Measurements from ENCODE around the gene PRXL2C. TPM values are rescaled to one million over a fixed set of nuclear protein-coding genes. Genes with fewer than 3 reads are reported as not detected.

PRXL2C gene
- total and polyA plus RNA-seq, 9 of the 15 experiments (the other 6 are each of a cell fraction or from before 2014, with no cell fraction given): 3.6 to 15.3 (median 10.6) TPM

GRCh38 chr9:96618209-96619123 lies 36.7 kb downstream of the PRXL2C start:
- H2AFZ ChIP-seq (ENCODE audit: low read depth, low read length): peak overlapping the region; percentile 40; the same call in 1 of the 2 replicates
- H3K36me3 ChIP-seq (ENCODE audit: control insufficient read depth, insufficient read depth, low read length): no peaks in the 10 kb centered on the region
- ChIA-PET POLR2A (interaction anchor here (0.6 to 2.9 kb wide), 7 partner anchors 11 to 887 kb away, joined by 3 to 15 read pairs (median 3); partner anchors contain the start of gene PRXL2C), CTCF (ENCODE audit: low intra/inter-chr PET ratio) (no interaction called here)
- peak overlapping the region; percentile 28 to 92; a peak in 3 of 4 replicates for H3K9ac ChIP-seq (ENCODE audit: insufficient read depth in 1 of 2, low read depth in 2 of 2, low read length in 2 of 2)
- peaks cover 0 to 18% of the 10 kb centered on the region in 2 experiments; a peak in 3 of 5 replicates for H3K4me1 ChIP-seq (replicated peaks in 1 of 2; ENCODE audit: control insufficient read depth in 2 of 2, insufficient read depth in 2 of 2, low read length in 2 of 2)
- WGBS (ENCODE audit: insufficient coverage, low coverage, missing lambda C conversion rate): 40% methylated on average over 42 of the region's 69 CpGs
- H3K9me1 ChIP-seq (ENCODE audit: control insufficient read depth, insufficient read depth, low read length): no peaks in the 10 kb centered on the region
- peak overlapping the region; percentile 51 for H3K4me3 ChIP-seq
- peak overlapping the region; percentile 54; the same call in 1 of the 2 replicates for H3K4me2 ChIP-seq (ENCODE audit: insufficient read depth, low read length)
- ATAC-seq (no peak), FAIRE-seq (peak; percentile 32), DNase-seq (ENCODE audit: extremely low read depth in 1 of 4, low spot score in 3 of 4) (peak in 2 of 4 experiments; percentile 36 to 52)
- in situ Hi-C loops (cut with MboI): no loop called here
- no TSS peak for BruUV-seq (replicated peaks)
- no peaks in the 10 kb centered on the region for H3K9me3 ChIP-seq (replicated peaks; ENCODE audit: control insufficient read depth, insufficient read depth, low read depth, low read length)
- no peaks in the 10 kb centered on the region; the same call in 2 of the 3 replicates for H3K79me2 ChIP-seq (ENCODE audit: control insufficient read depth, insufficient read depth, low read length)
- peaks cover 5% of the 10 kb centered on the region; the same call in 1 of the 2 replicates for H4K20me1 ChIP-seq (replicated peaks; ENCODE audit: control insufficient read depth, insufficient read depth, low read length)
- intact Hi-C loops (cut with micrococcal nuclease): no loop called here
- H3K27ac ChIP-seq (ENCODE audit: extremely low read depth, low read depth, low read length): no peak overlapping the region
- peaks cover 0 to 3% of the 10 kb centered on the region in 2 experiments; a peak in 1 of 5 replicates for H3K27me3 ChIP-seq (ENCODE audit: control insufficient read depth in 2 of 2, insufficient read depth in 2 of 2, low read length in 2 of 2)
- 0 out of 4 replicates have a peak, but pooled peaks of 1 of the 2 experiments have one; percentile 12 for TF ChIP-seq KDM1A (IDR thresholded peaks at IDR 0.05)
- no peak for TF ChIP-seq ZBTB8A (IDR thresholded peaks at IDR 0.05; ENCODE audit: partially characterized antibody)
- peak; percentile 91 for TF ChIP-seq MEIS2 (IDR thresholded peaks at IDR 0.05; ENCODE audit: partially characterized antibody)
- TF ChIP-seq ZFX (CRISPR knock-in tag; IDR thresholded peaks at IDR 0.05): 0 out of 2 replicates have a peak, but pooled peaks have one; percentile 12
- TF ChIP-seq POLR3G (IDR thresholded peaks at IDR 0.05; ENCODE audit: extremely low read depth, insufficient read length, insufficient replicate concordance): no peak
- TF ChIP-seq TCF15 (CRISPR knock-in tag; IDR thresholded peaks at IDR 0.05): no peak
- no peak for TF ChIP-seq ZFP30 (CRISPR knock-in tag; IDR thresholded peaks at IDR 0.05; ENCODE audit: borderline replicate concordance)
- no peak for TF ChIP-seq ZNF511 (CRISPR knock-in tag; IDR thresholded peaks at IDR 0.05)
- no peak for TF ChIP-seq BCL6 (CRISPR knock-in tag; IDR thresholded peaks at IDR 0.05)
- TF ChIP-seq RBFOX2 (IDR thresholded peaks at IDR 0.05; ENCODE audit: low read depth, low read length): peak; percentile 31; the same call in 1 of the 2 replicates
- TF ChIP-seq MAX (CRISPR knock-in tag; IDR thresholded peaks at IDR 0.05): 0 out of 2 replicates have a peak, but pooled peaks have one; percentile 10
- no peak for TF ChIP-seq ZNF41 (CRISPR knock-in tag; conservative IDR thresholded peaks at IDR 0.05)
- no peak for TF ChIP-seq NFIX (CRISPR knock-in tag; IDR thresholded peaks at IDR 0.05; ENCODE audit: low read depth)
- 0 out of 4 replicates have a peak, but pooled peaks of 1 of the 2 experiments have one; percentile 11 for TF ChIP-seq MAZ (CRISPR knock-in tag; conservative IDR thresholded peaks at IDR 0.05 in 1 of 2, IDR thresholded peaks at IDR 0.05 in 1 of 2)
- TF ChIP-seq SAFB2 (IDR thresholded peaks at IDR 0.05; ENCODE audit: borderline replicate concordance, low read depth, low read length, severe bottlenecking): no peak
- 0 out of 2 replicates have a peak, but pooled peaks have one; percentile 51 for TF ChIP-seq FOXP1 (CRISPR knock-in tag; IDR thresholded peaks at IDR 0.05)
- TF ChIP-seq RFX7 (CRISPR knock-in tag; IDR thresholded peaks at IDR 0.05): no peak
- no peak for TF ChIP-seq TFAM (CRISPR knock-in tag; conservative IDR thresholded peaks at IDR 0.05)
- TF ChIP-seq SRSF3 (IDR thresholded peaks at IDR 0.05; ENCODE audit: insufficient read depth, low read length): no peak
- no peak for TF ChIP-seq NFRKB (IDR thresholded peaks at IDR 0.05; ENCODE audit: low read depth)
- no peak for TF ChIP-seq ZNF780A (CRISPR knock-in tag; IDR thresholded peaks at IDR 0.05)
